HG03097 (cell line): ENCODE measurements around the gene BACH2.
"Not testable (repeated sequence)": the region's sequence is repeated elsewhere in the genome, so short reads cannot be mapped to it uniquely, and the experiment has no call there.

Experiments
- ATAC-seq: cut with Tn5 transposase; IDR thresholded peaks from one replicate; pipeline ENCODE4 v1.9.1; 2021; ENCODE audit not compliant: unreplicated experiment, low FRiP score

The BACH2 gene

GRCh38 chr6:90045535-90045934, 251.1 kb downstream of the BACH2 start:
- no peak for ATAC-seq

- no peak for ATAC-seq
Observed at GRCh38 chr6:90044833-90045381, 251.7 kb downstream of the BACH2 start.

- ATAC-seq, result no peak
Observed at GRCh38 chr6:90044182-90044832, 252.3 kb downstream of the BACH2 start.

- no peak for ATAC-seq
Observed at GRCh38 chr6:90040931-90041330, 255.7 kb downstream of the BACH2 start.

GRCh38 chr6:90039911-90040310, 256.7 kb downstream of the BACH2 start:
- no peak for ATAC-seq

GRCh38 chr6:90038961-90039653, 257.5 kb downstream of the BACH2 start:
- no peak for ATAC-seq

GRCh38 chr6:90036963-90037362, 259.7 kb downstream of the BACH2 start:
- no peak for ATAC-seq

- ATAC-seq, result no peak
Observed at GRCh38 chr6:90035047-90035723, 261.5 kb downstream of the BACH2 start.

GRCh38 chr6:90033746-90034271, 262.8 kb downstream of the BACH2 start:
- no peak for ATAC-seq

GRCh38 chr6:90032489-90033212, 264.0 kb downstream of the BACH2 start:
- ATAC-seq, result not testable (repeated sequence)

- ATAC-seq, result no peak
Observed at GRCh38 chr6:90028995-90029635, 267.5 kb downstream of the BACH2 start.

GRCh38 chr6:90028066-90028778, 268.4 kb downstream of the BACH2 start:
- ATAC-seq, result no peak

GRCh38 chr6:90026216-90026615, 270.4 kb downstream of the BACH2 start:
- no peak for ATAC-seq

- ATAC-seq, result no peak
Observed at GRCh38 chr6:90025523-90026061, 271.1 kb downstream of the BACH2 start.

- ATAC-seq, result no peak
Observed at GRCh38 chr6:90024633-90025032, 272.0 kb downstream of the BACH2 start.

GRCh38 chr6:90021711-90022110, 274.9 kb downstream of the BACH2 start:
- ATAC-seq, result no peak

GRCh38 chr6:90020746-90021145, 275.9 kb downstream of the BACH2 start:
- ATAC-seq, result no peak

GRCh38 chr6:90019216-90019615, 277.4 kb downstream of the BACH2 start:
- ATAC-seq, result no peak

GRCh38 chr6:90015883-90016282, 280.8 kb downstream of the BACH2 start:
- ATAC-seq, result no peak
